ENCODE data around the gene ERICH6B.

Gene ERICH6B

DNA sequence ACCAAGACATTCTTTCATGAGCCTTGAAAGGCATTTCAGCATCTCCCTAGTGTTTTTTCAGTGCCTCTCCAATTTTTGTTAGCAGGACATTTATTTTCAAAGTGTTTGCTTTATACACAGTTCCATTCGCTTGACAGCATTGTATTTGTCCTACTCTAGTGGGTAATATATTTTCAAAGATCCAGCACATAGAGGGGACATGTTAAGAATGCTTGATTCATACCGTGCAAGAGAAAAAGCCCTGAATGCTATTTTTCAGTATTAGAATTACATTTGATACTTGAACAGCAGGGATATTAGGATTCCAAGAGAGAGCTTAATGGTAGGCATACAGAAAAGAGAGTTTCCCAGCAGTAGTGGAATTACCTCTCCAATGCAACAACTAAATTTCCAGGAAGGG is 21.3 kb downstream of the ERICH6B start:
- no peak overlapping the region for H3K9ac ChIP-seq (ENCODE audit: low read length)
- no peak overlapping the region for H3K4me3 ChIP-seq (ENCODE audit: insufficient read depth, low read length, poor library complexity, severe bottlenecking)
- H3K9me2 ChIP-seq (replicated peaks; ENCODE audit: insufficient read depth, low read length): no peaks in the 10 kb centered on the region
- H3K27me3 ChIP-seq (ENCODE audit: low read length): no peaks in the 10 kb centered on the region
- H3K27ac ChIP-seq (ENCODE audit: low read depth, low read length): no peak overlapping the region
- H3K4me2 ChIP-seq (ENCODE audit: low read depth, low read length, poor library complexity, severe bottlenecking): no peak overlapping the region
- H2AFZ ChIP-seq (ENCODE audit: low read depth, low read length, severe bottlenecking): no peak overlapping the region
- H3K79me2 ChIP-seq (ENCODE audit: insufficient read depth, low read length): no peaks in the 10 kb centered on the region
- no peaks in the 10 kb centered on the region for H3F3A ChIP-seq (ENCODE audit: insufficient read depth)
- no peaks in the 10 kb centered on the region for H4K20me1 ChIP-seq (ENCODE audit: low read depth, low read length)
- TF ChIP-seq, protein P1, sequence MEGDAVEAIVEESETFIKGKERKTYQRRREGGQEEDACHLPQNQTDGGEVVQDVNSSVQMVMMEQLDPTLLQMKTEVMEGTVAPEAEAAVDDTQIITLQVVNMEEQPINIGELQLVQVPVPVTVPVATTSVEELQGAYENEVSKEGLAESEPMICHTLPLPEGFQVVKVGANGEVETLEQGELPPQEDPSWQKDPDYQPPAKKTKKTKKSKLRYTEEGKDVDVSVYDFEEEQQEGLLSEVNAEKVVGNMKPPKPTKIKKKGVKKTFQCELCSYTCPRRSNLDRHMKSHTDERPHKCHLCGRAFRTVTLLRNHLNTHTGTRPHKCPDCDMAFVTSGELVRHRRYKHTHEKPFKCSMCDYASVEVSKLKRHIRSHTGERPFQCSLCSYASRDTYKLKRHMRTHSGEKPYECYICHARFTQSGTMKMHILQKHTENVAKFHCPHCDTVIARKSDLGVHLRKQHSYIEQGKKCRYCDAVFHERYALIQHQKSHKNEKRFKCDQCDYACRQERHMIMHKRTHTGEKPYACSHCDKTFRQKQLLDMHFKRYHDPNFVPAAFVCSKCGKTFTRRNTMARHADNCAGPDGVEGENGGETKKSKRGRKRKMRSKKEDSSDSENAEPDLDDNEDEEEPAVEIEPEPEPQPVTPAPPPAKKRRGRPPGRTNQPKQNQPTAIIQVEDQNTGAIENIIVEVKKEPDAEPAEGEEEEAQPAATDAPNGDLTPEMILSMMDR (IDR thresholded peaks at IDR 0.05; ENCODE audit: insufficient read depth, low read length, poor library complexity, severe bottlenecking): no peak
- TF ChIP-seq EZH2phosphoT487 (conservative IDR thresholded peaks at IDR 0.05; ENCODE audit: low read length): no peak
- no peaks in the 10 kb centered on the region for H3K36me3 ChIP-seq (ENCODE audit: low read length)
- H3K9me3 ChIP-seq (ENCODE audit: insufficient read depth, low read length): no peaks in the 10 kb centered on the region

DNA sequence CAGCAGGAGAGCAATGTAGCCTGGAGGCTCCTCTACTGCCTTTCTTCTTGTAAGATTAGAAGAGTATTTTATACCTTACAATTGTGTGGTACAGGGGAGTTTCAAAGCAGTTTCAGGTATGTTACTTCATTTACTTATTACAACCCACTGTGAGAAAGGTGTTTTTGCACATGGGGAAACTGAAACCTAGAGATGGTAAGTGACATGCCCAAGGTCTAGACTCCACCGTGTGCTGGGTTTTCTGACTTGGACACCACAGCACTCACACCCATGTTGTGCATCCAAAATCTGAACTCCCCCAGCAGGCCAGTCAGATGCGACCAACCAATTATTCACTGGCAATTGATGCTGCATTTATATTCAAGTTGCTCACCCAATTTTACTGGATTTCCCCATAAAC is 22.8 kb downstream of the ERICH6B start:
- H3K4me2 ChIP-seq (ENCODE audit: low read depth, low read length, poor library complexity, severe bottlenecking): no peak overlapping the region
- no peaks in the 10 kb centered on the region for H3K27me3 ChIP-seq (ENCODE audit: low read length)
- H3K36me3 ChIP-seq (ENCODE audit: low read length): no peaks in the 10 kb centered on the region
- H3K9me3 ChIP-seq (ENCODE audit: insufficient read depth, low read length): no peaks in the 10 kb centered on the region
- no peaks in the 10 kb centered on the region for H3K9me2 ChIP-seq (replicated peaks; ENCODE audit: insufficient read depth, low read length)
- H3K27ac ChIP-seq (ENCODE audit: low read depth, low read length): no peak overlapping the region
- no peak overlapping the region for H3K4me3 ChIP-seq (ENCODE audit: insufficient read depth, low read length, poor library complexity, severe bottlenecking)
- H2AFZ ChIP-seq (ENCODE audit: low read depth, low read length, severe bottlenecking): no peak overlapping the region
- TF ChIP-seq, protein P1 (IDR thresholded peaks at IDR 0.05; ENCODE audit: insufficient read depth, low read length, poor library complexity, severe bottlenecking): no peak
- no peak for TF ChIP-seq EZH2phosphoT487 (conservative IDR thresholded peaks at IDR 0.05; ENCODE audit: low read length)
- H3F3A ChIP-seq (ENCODE audit: insufficient read depth): no peaks in the 10 kb centered on the region
- H4K20me1 ChIP-seq (ENCODE audit: low read depth, low read length): no peaks in the 10 kb centered on the region
- no peak overlapping the region for H3K9ac ChIP-seq (ENCODE audit: low read length)
- H3K79me2 ChIP-seq (ENCODE audit: insufficient read depth, low read length): no peaks in the 10 kb centered on the region

DNA sequence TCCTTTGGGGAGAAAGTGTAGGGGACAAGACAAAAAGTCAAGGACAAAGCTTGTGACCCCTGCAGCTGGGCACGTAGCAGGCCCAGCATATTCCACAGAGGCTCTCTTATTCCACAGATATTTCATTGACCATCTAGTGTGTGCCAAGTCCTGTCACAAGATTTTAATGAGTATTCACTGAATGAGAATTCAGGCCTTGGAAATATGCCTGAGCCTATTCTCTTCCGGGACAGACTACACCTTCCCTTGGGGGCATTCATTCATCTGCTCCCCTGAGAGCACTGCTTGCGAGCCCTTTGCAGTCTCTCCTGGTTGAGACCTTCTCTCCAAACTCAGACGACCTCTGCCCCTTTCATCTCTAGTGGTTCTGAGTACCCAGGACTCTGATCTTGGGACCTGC is 25.5 kb downstream of the ERICH6B start:
- TF ChIP-seq, protein P1 (IDR thresholded peaks at IDR 0.05; ENCODE audit: insufficient read depth, low read length, poor library complexity, severe bottlenecking): no peak
- TF ChIP-seq EZH2phosphoT487 (conservative IDR thresholded peaks at IDR 0.05; ENCODE audit: low read length): no peak
- Histone ChIP-seq H3K4me2 (ENCODE audit: low read depth, low read length, poor library complexity, severe bottlenecking) (no peak overlapping the region), H3K79me2 (ENCODE audit: insufficient read depth, low read length) (no peaks in the 10 kb centered on the region), H3F3A (ENCODE audit: insufficient read depth) (no peaks in the 10 kb centered on the region), H3K27ac (ENCODE audit: low read depth, low read length) (no peak overlapping the region), H3K9me2 (replicated peaks; ENCODE audit: insufficient read depth, low read length) (no peaks in the 10 kb centered on the region), H3K27me3 (ENCODE audit: low read length) (no peaks in the 10 kb centered on the region), H3K9me3 (ENCODE audit: insufficient read depth, low read length) (no peaks in the 10 kb centered on the region), H3K4me3 (ENCODE audit: insufficient read depth, low read length, poor library complexity, severe bottlenecking) (no peak overlapping the region), H3K36me3 (ENCODE audit: low read length) (no peaks in the 10 kb centered on the region), H2AFZ (ENCODE audit: low read depth, low read length, severe bottlenecking) (no peak overlapping the region), H4K20me1 (ENCODE audit: low read depth, low read length) (no peaks in the 10 kb centered on the region), H3K9ac (ENCODE audit: low read length) (no peak overlapping the region)

Measured in SU-DHL-6 (cell line).